HG02642 (cell line): ENCODE measurements around the gene HNRNPU.
"Not testable (repeated sequence)": the region's sequence is repeated elsewhere in the genome, so short reads cannot be mapped to it uniquely, and the experiment has no call there.

Experiments
- ATAC-seq: cut with Tn5 transposase; IDR thresholded peaks from one replicate; pipeline ENCODE4 v1.9.1; 2021; ENCODE audit warnings: mild to moderate bottlenecking; ENCODE audit not compliant: unreplicated experiment, poor library complexity

The HNRNPU gene

GRCh38 chr1:244843148-244843978 is 21.0 kb downstream of the HNRNPU start:
- ATAC-seq: no peak

- no peak for ATAC-seq
Measured at GRCh38 chr1:244841273-244841927, 22.9 kb downstream of the HNRNPU start.

- no peak for ATAC-seq
Measured at GRCh38 chr1:244840219-244840794, 24.0 kb downstream of the HNRNPU start.

GRCh38 chr1:244839656-244840055 is 24.7 kb downstream of the HNRNPU start:
- no peak for ATAC-seq

- no peak for ATAC-seq
Measured at GRCh38 chr1:244837597-244838258, 26.6 kb downstream of the HNRNPU start.

GRCh38 chr1:244836584-244836983 is 27.8 kb downstream of the HNRNPU start:
- no peak for ATAC-seq

GRCh38 chr1:244836135-244836521 is 28.2 kb downstream of the HNRNPU start:
- ATAC-seq: no peak

GRCh38 chr1:244835276-244836134 is 28.8 kb downstream of the HNRNPU start, which contains the start of gene COX20:
Gene COX20 (plus strand): TSS chr1:244835658. CDS start chr1:244835715, 57 bp downstream.
- ATAC-seq: peak; percentile 75

GRCh38 chr1:244834543-244835275 is 29.6 kb downstream of the HNRNPU start:
- peak; percentile 69 for ATAC-seq

GRCh38 chr1:244833734-244834542 is 30.4 kb downstream of the HNRNPU start:
- ATAC-seq: peak; percentile 3

- ATAC-seq: not testable (repeated sequence)
Measured at GRCh38 chr1:244833260-244833659, 31.1 kb downstream of the HNRNPU start.

GRCh38 chr1:244830639-244831038 is 33.7 kb downstream of the HNRNPU start:
- ATAC-seq: no peak

- no peak for ATAC-seq
Measured at GRCh38 chr1:244826712-244827111, 37.6 kb downstream of the HNRNPU start.

GRCh38 chr1:244822878-244823277 is 41.5 kb downstream of the HNRNPU start:
- ATAC-seq: no peak

- ATAC-seq: no peak
Measured at GRCh38 chr1:244821134-244821533, 43.2 kb downstream of the HNRNPU start.

- ATAC-seq: no peak
Measured at GRCh38 chr1:244820131-244820530, 44.2 kb downstream of the HNRNPU start.

GRCh38 chr1:244817415-244817894 is 46.9 kb downstream of the HNRNPU start:
- ATAC-seq: no peak

- peak; percentile 35 for ATAC-seq
Measured at GRCh38 chr1:244815600-244816099, 48.7 kb downstream of the HNRNPU start.
